GM19372 (cell line): ENCODE data around the gene UBE3A.
"Not testable (repeated sequence)": the region's sequence is repeated elsewhere in the genome, so short reads cannot be mapped to it uniquely, and the experiment has no call there.

ENCODE experiments used
- ATAC-seq: cut with Tn5 transposase; IDR thresholded peaks from one replicate; pipeline ENCODE4 v1.9.1; 2021; ENCODE audit warnings: mild to moderate bottlenecking, low read depth, moderate library complexity; ENCODE audit not compliant: unreplicated experiment

UBE3A gene

GRCh38 chr15:25438601-25439368 lies at the start of gene UBE3A:
UBE3A (minus strand) TSS chr15:25439024; CDS start chr15:25409107, 29,917 bp downstream.
- ATAC-seq: peak; percentile 81

DNA sequence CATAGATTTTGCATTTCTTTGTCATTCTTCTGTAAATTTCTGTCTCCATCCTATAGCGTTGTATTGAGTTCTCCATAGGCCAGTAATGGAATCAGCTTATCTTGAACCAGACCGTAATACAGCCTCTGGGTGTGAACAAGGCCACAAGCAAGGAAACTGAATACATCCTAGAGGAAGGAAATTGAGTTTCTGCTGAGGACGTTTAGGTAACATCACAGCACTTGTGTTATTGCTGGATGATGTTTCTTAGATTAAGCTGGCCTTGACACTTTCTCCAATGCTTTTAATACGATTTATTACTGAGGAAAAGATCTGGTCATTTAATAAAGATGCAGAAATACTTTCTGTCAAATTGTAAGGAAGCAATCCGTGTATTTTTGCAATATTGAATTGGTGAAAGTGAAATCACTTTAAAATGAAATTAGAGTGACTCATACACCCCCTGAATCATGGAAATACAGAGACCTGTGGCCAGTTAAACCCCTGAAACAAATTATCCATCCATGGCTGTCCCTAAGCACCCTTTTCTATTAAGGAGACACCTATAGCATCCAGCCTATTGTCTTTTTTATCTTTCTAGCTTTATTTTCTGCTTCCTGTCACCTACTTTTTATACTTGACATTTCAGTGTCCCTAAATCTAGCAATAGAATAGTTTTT lies 48.5 kb upstream of the UBE3A start:
- ATAC-seq: no peak

DNA sequence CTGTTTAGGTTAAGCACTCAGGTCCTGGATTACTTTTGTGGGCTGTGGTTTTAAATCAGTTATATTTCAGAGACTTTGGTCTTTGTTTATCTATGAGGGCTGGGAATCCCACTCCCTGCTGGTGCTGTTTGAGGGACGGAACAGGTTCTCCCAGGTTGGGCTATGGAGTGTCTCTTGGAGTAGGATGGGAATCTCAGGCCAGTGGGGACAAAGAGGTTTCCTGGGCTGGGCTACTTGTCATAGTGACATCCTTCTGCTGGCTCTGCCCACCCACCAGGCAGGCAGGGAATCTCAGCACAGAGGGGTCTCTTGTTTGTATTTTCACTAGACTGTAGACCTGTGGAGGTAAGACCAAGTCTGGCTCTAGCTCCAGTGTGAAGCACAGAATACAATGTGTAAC lies 47.2 kb upstream of the UBE3A start:
- ATAC-seq: no peak

GRCh38 chr15:25481208-25481859 lies 42.5 kb upstream of the UBE3A start:
- no peak for ATAC-seq

DNA sequence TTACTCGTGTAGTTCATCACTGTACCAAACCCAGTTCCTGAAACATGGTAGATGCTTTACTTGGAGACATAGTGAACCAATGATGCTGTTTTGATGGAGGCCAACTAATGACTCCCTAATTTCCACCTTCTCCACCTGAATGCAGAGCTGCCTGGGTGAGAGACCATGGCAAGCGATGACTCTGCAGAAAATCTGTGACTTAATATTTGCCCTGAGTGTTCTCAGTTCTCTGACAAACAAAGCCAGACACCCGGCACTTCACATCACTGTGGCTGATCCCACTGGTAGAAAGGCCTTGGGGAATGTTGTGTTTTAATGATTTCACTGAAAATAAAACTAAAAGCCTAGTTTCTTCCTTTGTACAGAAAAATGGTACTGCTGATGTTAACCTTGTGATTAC lies 39.5 kb upstream of the UBE3A start:
- no peak for ATAC-seq

DNA sequence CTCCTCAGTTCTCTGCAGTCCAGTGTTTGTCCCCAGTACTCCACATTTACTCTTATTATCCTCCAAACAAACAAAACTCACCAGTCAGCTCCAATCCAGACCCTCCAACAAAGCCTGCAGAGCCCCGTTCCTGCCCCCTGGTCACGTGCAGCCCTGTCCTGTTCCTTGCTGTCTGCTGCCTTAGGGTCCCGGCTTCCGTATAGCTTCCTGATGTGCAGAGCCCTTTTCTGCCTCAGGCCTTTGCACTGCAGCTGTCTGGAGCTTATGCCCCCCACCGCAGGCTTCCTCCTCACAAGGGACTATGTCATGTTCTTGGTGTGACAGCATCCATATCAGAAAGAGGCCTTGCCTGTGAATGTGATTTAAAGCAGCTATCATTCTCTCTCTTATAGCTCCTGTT lies 39.0 kb upstream of the UBE3A start:
- no peak for ATAC-seq

- no peak for ATAC-seq
These were observed 35.4 kb upstream of the UBE3A start for GRCh38 chr15:25474251-25474650.

- no peak for ATAC-seq
These were observed 31.4 kb upstream of the UBE3A start for GRCh38 chr15:25470230-25470629.

DNA sequence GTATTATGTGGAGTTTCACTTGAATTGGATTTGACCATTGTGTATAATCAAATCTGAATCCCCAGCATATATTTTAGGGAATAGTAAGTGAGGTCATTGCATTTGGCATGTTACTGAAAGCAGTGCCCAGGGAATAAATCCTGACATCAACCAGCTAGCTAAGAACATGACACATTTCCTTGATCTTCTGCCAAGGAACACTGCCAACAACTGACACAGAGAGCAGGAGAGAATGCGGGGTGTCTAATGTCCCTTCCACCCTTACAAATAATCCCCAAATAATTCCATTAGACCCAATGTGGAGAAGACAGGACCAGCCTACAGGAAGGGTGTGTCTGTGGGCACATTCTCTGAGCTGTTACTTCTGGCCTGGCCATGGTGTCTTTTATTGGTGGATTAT lies 30.6 kb upstream of the UBE3A start:
- ATAC-seq: no peak

DNA sequence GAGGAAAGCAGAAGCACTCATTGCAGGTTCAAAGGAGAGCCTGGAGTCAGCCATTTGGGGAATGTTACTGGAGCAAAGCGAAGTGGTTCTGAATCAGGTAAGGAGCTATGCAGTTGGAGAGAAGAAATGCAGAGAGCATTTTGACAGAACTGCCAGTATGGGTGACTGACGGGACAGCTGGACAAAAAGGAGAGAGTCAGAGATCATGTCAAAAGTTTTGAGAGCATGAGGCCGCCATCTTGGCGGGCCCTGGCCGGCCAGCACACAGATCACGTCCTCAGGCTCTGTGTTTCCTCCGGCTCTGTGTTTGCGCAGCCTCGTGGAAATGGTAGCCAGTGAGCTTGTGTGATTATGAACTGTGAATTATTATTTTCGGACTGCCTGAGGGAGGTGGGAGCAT lies 29.8 kb upstream of the UBE3A start:
- no peak for ATAC-seq

DNA sequence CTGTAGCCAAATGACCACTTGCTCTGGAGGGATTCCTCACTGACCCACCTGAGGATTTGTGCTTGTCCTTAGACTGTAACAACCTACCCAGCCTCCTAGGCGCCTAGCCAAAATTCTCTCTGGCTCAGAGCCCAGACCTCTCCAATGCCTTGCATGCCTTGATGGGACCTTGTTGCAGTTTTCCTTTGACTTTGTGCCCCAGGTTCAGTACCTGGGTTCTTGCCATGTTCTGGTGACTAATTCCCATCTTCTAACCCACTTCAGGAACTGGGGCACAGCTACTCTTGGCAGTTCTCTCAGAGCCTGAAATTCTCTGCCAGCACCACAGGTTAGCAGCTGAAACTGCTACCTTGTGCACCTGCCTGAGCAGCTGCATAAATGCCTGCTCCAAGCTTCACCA lies 27.0 kb upstream of the UBE3A start:
- no peak for ATAC-seq

- no peak for ATAC-seq
These were observed 26.0 kb upstream of the UBE3A start for GRCh38 chr15:25464784-25465183.

DNA sequence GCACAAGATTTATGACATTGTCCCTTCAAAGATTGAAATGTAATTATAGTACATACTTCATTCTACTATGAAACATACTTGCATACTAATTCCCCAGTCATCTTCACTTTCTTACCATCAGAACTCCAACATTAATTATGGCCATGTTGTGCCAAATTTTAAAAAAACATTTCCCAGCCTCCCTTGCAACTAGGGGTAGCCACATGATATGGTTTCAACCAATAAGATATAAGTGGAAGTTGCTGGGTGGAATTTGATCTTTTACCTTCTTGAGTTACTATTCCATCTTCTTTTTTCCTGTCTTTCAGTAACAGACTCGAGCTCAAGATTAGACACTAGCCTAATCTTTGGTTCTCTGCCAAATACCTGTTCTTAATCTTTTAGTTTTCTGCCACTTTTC lies 25.6 kb upstream of the UBE3A start:
- ATAC-seq: no peak

- ATAC-seq: no peak
These were observed 17.4 kb upstream of the UBE3A start for GRCh38 chr15:25456196-25456595.

DNA sequence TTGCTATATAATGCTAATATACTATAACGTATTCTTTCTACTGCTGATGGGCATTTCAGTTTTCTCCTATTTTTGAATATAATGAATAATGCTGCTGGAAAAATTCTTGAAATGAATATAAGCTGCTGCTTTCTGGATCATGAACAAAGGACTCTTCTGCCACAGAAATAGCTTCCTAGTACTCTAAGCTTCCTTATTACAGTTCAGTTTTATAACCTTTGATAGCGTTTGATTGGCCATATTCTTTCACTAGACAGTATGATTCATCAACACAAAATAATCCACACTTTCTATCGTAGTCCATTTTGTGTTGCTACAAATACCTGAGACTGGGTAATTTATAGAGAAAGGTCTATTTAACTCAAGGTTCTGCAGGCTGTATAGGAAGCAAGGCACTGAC lies 16.4 kb upstream of the UBE3A start:
- no peak for ATAC-seq

DNA sequence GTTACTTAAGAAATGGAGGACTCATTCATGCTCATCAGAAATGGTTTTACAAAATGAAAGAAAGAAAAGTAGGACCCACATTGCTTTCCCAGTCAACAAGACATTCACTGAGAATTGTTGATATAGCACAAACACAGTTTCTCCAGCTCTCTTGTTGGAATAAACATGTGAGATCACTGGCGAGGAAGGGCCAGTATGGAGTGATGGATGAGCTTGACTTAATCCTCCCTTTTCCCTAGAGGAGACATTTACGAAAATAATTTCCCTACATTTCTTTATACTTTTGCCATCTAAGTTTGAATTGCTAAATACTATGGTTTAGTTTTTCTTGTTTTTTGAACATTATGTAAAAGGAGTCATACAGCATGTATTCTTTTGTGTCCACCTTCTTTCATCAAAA lies 15.9 kb upstream of the UBE3A start:
- no peak for ATAC-seq

- ATAC-seq: not testable (repeated sequence)
These were observed 14.4 kb upstream of the UBE3A start for GRCh38 chr15:25453246-25453645.

- ATAC-seq: no peak
These were observed 12.7 kb upstream of the UBE3A start for GRCh38 chr15:25451501-25451900.

GRCh38 chr15:25450163-25450562 lies 11.3 kb upstream of the UBE3A start:
- no peak for ATAC-seq

DNA sequence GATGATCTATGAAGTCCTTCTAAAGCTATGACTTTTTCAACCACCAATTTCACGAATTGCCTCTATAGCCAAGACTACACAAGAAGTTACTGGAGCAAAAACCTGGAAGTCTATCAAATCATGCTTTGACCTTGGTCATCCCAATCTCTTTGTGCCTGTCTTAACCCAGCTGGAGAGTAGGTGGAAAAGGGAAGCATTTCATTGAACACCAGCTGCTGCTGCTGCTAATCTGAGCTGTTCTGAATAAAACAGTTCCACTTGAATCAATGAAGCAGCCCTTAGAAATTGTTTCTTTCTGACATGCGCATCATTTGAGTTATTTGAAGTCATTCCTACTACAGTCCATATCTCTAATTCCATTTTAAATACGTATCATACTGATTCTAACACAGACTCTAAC lies 7.3 kb upstream of the UBE3A start:
- no peak for ATAC-seq

- ATAC-seq: no peak
These were observed 6.6 kb upstream of the UBE3A start for GRCh38 chr15:25445412-25445811.

DNA sequence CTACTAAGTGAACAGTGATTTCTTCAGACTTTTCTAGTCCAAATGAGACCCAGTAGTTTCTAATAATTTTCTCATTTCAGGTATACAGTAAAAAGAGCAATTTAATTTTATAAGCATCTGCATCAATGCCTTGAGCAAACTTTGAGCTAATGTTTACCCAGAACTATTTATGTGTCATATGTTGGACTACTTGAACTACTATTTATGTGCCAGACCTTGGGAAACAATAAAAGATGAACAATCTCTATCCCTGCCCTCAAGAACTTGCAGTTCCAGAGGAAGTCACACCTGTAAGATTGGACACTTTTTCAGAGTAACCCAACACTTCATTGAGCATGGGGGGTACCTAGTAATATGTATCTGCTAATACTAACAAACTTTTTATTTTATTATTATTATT lies 2.3 kb upstream of the UBE3A start:
- no peak for ATAC-seq
